ENCODE results near the gene HECA. TPM values are rescaled to one million over a fixed set of nuclear protein-coding genes. Genes with fewer than 3 reads are reported as not detected.

Gene HECA, protein sequence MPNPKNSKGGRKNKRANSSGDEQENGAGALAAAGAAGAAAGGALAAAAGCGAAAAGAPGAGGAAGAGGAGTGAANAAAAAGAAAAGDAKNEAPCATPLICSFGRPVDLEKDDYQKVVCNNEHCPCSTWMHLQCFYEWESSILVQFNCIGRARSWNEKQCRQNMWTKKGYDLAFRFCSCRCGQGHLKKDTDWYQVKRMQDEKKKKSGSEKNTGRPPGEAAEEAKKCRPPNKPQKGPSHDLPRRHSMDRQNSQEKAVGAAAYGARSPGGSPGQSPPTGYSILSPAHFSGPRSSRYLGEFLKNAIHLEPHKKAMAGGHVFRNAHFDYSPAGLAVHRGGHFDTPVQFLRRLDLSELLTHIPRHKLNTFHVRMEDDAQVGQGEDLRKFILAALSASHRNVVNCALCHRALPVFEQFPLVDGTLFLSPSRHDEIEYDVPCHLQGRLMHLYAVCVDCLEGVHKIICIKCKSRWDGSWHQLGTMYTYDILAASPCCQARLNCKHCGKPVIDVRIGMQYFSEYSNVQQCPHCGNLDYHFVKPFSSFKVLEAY
- total RNA-seq (20.8 and 26.6 TPM in 2 replicates), polyA plus RNA-seq (6.5 and 13.0 TPM in 2 replicates), polyA minus RNA-seq (ENCODE audit: low replicate concordance) (6.9 and 7.4 TPM in 2 replicates)
- polyA plus RNA-seq (2012): 4.4 and 9.5 TPM in 2 replicates

DNA sequence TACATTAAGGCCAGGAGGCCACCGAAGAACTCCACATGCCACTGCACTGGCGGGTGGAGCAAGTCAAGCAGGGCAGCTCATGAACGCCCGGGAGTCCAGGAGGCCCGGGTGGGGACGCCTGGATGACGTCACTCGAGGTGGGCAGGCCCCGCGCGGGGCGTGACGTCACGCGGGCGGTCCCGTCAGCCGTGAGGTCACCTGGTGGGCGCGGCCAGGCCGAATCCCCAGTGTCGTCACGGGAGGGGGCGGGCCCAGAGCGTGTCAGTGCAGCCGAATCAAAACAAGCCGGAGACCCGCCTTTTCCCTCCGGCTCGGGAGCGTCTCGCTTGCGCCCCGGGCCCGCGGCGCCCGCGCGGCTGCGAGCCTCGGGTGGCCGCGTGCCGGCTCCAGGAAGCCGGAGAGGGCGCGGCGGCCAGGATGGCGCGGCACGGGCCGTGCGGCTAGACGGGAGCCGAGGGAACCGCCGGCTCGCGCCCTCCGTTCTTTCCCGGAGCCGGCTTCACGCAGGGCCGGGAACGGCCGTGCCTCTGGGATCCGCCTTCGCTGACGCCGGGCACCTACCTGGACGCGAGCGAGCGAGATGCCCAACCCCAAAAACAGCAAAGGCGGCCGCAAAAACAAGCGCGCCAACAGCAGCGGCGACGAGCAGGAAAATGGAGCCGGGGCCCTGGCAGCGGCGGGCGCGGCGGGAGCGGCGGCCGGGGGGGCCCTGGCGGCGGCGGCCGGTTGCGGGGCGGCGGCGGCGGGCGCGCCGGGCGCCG is at the start of gene HECA:
HECA (plus strand) TSS at position 264 of the 761 bp plus-strand sequence; CDS start at position 581, 317 bp downstream.
- Histone ChIP-seq H3K4me3 (replicated peaks in 1 of 4; ENCODE audit: control extremely low read depth in 1 of 4, insufficient read depth in 1 of 4, low read depth in 3 of 4, low read length in 4 of 4) (peak within 1 kb of the TSS; percentile 71 to 95 (median 80)), H3K27me3 (ENCODE audit: control insufficient read depth, insufficient read depth, low read length) (no peaks in the 10 kb centered on the region), H3K4me1 (ENCODE audit: control insufficient read depth, extremely low read depth, insufficient read depth, low read length) (peaks cover 3% of the 10 kb centered on the region), H3K36me3 (ENCODE audit: control insufficient read depth, insufficient read depth, low read length) (no peaks in the 10 kb centered on the region), H4K20me1 (ENCODE audit: control insufficient read depth, extremely low read depth, insufficient read depth, low read length) (no peaks in the 10 kb centered on the region), H3K4me2 (ENCODE audit: extremely low read depth, insufficient read depth, low read length) (peak within 1 kb of the TSS; percentile 97), H3K9ac (ENCODE audit: insufficient read depth, low read length) (peak within 1 kb of the TSS; percentile 81), H3K27ac (ENCODE audit: insufficient read depth, low read length) (peak within 1 kb of the TSS; percentile 78), H2AFZ (ENCODE audit: low read length) (peak within 1 kb of the TSS; percentile 82), H3K79me2 (ENCODE audit: control insufficient read depth, insufficient read depth, low read length) (no peaks in the 10 kb centered on the region), H3K9me3 (ENCODE audit: control insufficient read depth, insufficient read depth, low read depth, low read length) (no peaks in the 10 kb centered on the region)
- peak; percentile 93 to 97 for DNase-seq (ENCODE audit: low read depth in 2 of 2)
- TF ChIP-seq, protein P1, sequence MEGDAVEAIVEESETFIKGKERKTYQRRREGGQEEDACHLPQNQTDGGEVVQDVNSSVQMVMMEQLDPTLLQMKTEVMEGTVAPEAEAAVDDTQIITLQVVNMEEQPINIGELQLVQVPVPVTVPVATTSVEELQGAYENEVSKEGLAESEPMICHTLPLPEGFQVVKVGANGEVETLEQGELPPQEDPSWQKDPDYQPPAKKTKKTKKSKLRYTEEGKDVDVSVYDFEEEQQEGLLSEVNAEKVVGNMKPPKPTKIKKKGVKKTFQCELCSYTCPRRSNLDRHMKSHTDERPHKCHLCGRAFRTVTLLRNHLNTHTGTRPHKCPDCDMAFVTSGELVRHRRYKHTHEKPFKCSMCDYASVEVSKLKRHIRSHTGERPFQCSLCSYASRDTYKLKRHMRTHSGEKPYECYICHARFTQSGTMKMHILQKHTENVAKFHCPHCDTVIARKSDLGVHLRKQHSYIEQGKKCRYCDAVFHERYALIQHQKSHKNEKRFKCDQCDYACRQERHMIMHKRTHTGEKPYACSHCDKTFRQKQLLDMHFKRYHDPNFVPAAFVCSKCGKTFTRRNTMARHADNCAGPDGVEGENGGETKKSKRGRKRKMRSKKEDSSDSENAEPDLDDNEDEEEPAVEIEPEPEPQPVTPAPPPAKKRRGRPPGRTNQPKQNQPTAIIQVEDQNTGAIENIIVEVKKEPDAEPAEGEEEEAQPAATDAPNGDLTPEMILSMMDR (conservative IDR thresholded peaks at IDR 0.05 in 1 of 2, IDR thresholded peaks at IDR 0.05 in 1 of 2; ENCODE audit: low read depth in 1 of 2, low read length in 2 of 2): no peak
- no peak for TF ChIP-seq EZH2 (IDR thresholded peaks at IDR 0.05; ENCODE audit: low read length, missing control alignments)

DNA sequence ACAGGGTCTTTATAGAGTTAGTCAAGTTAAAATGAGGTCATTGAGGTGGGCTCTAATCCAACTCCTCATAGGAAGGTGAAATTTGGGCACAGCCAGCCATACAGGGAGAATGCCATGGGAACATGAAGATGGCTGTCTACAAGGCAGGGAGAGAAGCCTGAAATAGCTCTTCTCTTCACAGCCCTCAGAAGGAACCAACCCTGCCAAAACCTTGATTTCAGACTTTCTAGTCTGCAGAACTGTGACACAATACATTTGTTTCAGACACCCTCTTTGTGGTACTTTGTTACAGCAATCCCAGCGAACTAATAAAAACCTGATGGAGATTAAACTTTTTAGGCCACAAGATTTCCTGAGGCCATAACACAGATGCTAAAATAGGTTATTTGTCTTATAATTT is 43.1 kb upstream of the HECA start:
- Histone ChIP-seq H3K4me1 (ENCODE audit: control insufficient read depth, extremely low read depth, insufficient read depth, low read length) (no peaks in the 10 kb centered on the region), H4K20me1 (ENCODE audit: control insufficient read depth, extremely low read depth, insufficient read depth, low read length) (no peaks in the 10 kb centered on the region), H3K9ac (ENCODE audit: insufficient read depth, low read length) (no peak overlapping the region), H3K9me3 (ENCODE audit: control insufficient read depth, insufficient read depth, low read depth, low read length) (no peaks in the 10 kb centered on the region), H3K27ac (ENCODE audit: insufficient read depth, low read length) (no peak overlapping the region), H3K36me3 (ENCODE audit: control insufficient read depth, insufficient read depth, low read length) (no peaks in the 10 kb centered on the region), H2AFZ (ENCODE audit: low read length) (no peak overlapping the region), H3K79me2 (ENCODE audit: control insufficient read depth, insufficient read depth, low read length) (no peaks in the 10 kb centered on the region), H3K4me2 (ENCODE audit: extremely low read depth, insufficient read depth, low read length) (no peak overlapping the region), H3K4me3 (replicated peaks in 1 of 4; ENCODE audit: control extremely low read depth in 1 of 4, insufficient read depth in 1 of 4, low read depth in 3 of 4, low read length in 4 of 4) (no peak overlapping the region), H3K27me3 (ENCODE audit: control insufficient read depth, insufficient read depth, low read length) (no peaks in the 10 kb centered on the region)
- TF ChIP-seq, protein P1 (conservative IDR thresholded peaks at IDR 0.05 in 1 of 2, IDR thresholded peaks at IDR 0.05 in 1 of 2; ENCODE audit: low read depth in 1 of 2, low read length in 2 of 2): no peak
- TF ChIP-seq EZH2 (IDR thresholded peaks at IDR 0.05; ENCODE audit: low read length, missing control alignments): no peak
- DNase-seq (ENCODE audit: low read depth in 2 of 2): no peak

DNA sequence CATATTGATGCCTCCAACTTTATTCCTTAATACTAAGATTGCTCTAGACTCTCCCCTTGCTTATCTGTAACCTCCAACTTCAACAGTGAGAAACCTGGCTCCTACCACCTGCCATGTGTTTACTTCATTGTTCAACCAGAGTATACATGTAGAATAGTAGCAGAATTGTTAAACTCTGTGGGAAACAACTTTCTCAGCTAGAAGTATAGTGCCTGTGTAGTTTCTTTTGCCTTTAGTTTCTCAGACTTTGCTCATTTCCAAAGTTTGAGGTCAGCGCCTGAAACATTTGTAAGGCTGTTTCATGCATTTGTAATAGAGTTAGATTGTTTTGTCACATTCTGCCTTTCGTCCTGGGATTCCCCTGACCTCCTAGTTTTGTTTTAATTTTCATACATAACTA is 34.9 kb upstream of the HECA start:
- Histone ChIP-seq H3K4me2 (ENCODE audit: extremely low read depth, insufficient read depth, low read length) (no peak overlapping the region), H4K20me1 (ENCODE audit: control insufficient read depth, extremely low read depth, insufficient read depth, low read length) (no peaks in the 10 kb centered on the region), H3K4me3 (replicated peaks in 1 of 4; ENCODE audit: control extremely low read depth in 1 of 4, insufficient read depth in 1 of 4, low read depth in 3 of 4, low read length in 4 of 4) (no peak overlapping the region), H3K27me3 (ENCODE audit: control insufficient read depth, insufficient read depth, low read length) (no peaks in the 10 kb centered on the region), H3K36me3 (ENCODE audit: control insufficient read depth, insufficient read depth, low read length) (no peaks in the 10 kb centered on the region), H3K27ac (ENCODE audit: insufficient read depth, low read length) (no peak overlapping the region), H3K4me1 (ENCODE audit: control insufficient read depth, extremely low read depth, insufficient read depth, low read length) (no peaks in the 10 kb centered on the region), H3K9me3 (ENCODE audit: control insufficient read depth, insufficient read depth, low read depth, low read length) (no peaks in the 10 kb centered on the region), H2AFZ (ENCODE audit: low read length) (no peak overlapping the region), H3K79me2 (ENCODE audit: control insufficient read depth, insufficient read depth, low read length) (no peaks in the 10 kb centered on the region), H3K9ac (ENCODE audit: insufficient read depth, low read length) (no peak overlapping the region)
- no peak for DNase-seq (ENCODE audit: low read depth in 2 of 2)
- TF ChIP-seq EZH2 (IDR thresholded peaks at IDR 0.05; ENCODE audit: low read length, missing control alignments): no peak
- TF ChIP-seq, protein P1 (conservative IDR thresholded peaks at IDR 0.05 in 1 of 2, IDR thresholded peaks at IDR 0.05 in 1 of 2; ENCODE audit: low read depth in 1 of 2, low read length in 2 of 2): no peak
